MM.1S (cell line): Measurements from ENCODE around the gene MGAT5.

Experiments used
- DNase-seq: peaks from one replicate; pipeline ENCODE4 v3.0.0-alpha.2; 2015
- H2AFZ ChIP-seq: fragments of 300-600 bp; sonication (generic); 2 replicates; pipeline ENCODE4 v1.6.0; 2016; ENCODE audit warnings: antibody characterized with exemption, low read length
- H3F3A ChIP-seq: fragments of 300-600 bp; sonication (generic); 2 replicates; pipeline ENCODE4 v1.6.1; 2016; ENCODE audit warnings: mild to moderate bottlenecking, antibody characterized with exemption, low read length, moderate library complexity, mixed read lengths; ENCODE audit not compliant: insufficient read depth
- H3K27ac ChIP-seq: fragments of 300-600 bp; sonication (generic); 2 replicates; pipeline ENCODE4 v1.5.1; 2016; ENCODE audit warnings: mild to moderate bottlenecking, low read length
- H3K27me3 ChIP-seq: fragments of 300-600 bp; sonication (generic); replicated peaks from 2 replicates; pipeline ENCODE4 v1.6.0; 2016; ENCODE audit warnings: low read length; ENCODE audit not compliant: insufficient read depth
- H3K36me3 ChIP-seq: fragments of 300-600 bp; sonication (generic); replicated peaks from 2 replicates; pipeline ENCODE4 v1.6.1; 2016; ENCODE audit warnings: mild to moderate bottlenecking, low read length, mixed read lengths; ENCODE audit not compliant: insufficient read depth
- H3K4me1 ChIP-seq: fragments of 300-600 bp; sonication (generic); 2 replicates; pipeline ENCODE4 v1.6.1; 2016; ENCODE audit warnings: low read length, mixed read lengths
- H3K4me2 ChIP-seq: fragments of 300-600 bp; sonication (generic); 2 replicates; pipeline ENCODE4 v1.6.0; 2016; ENCODE audit warnings: low read depth, low read length
- H3K4me3 ChIP-seq: fragments of 300-600 bp; sonication (generic); 2 replicates; pipeline ENCODE4 v1.5.1; 2016; ENCODE audit warnings: low read length, mixed read lengths
- H3K79me2 ChIP-seq: fragments of 300-600 bp; sonication (generic); 2 replicates; pipeline ENCODE4 v1.6.1; 2016; ENCODE audit warnings: mixed run types, low read length, mixed read lengths
- H3K9ac ChIP-seq: fragments of 300-600 bp; sonication (generic); 2 replicates; pipeline ENCODE4 v1.6.1; 2016; ENCODE audit warnings: low read length, mixed read lengths
- H3K9me2 ChIP-seq: fragments of 300-600 bp; sonication (generic); replicated peaks from 2 replicates; pipeline ENCODE4 v1.6.1; 2016; ENCODE audit warnings: mild to moderate bottlenecking, low read length, mixed read lengths; ENCODE audit not compliant: insufficient read depth
- H3K9me3 ChIP-seq: fragments of 300-600 bp; sonication (generic); replicated peaks from 2 replicates; pipeline ENCODE4 v1.6.1; 2016; ENCODE audit warnings: mild to moderate bottlenecking, low read length, mixed read lengths; ENCODE audit not compliant: insufficient read depth
- H4K20me1 ChIP-seq: fragments of 300-600 bp; sonication (generic); 2 replicates; pipeline ENCODE4 v1.6.1; 2016; ENCODE audit warnings: mild to moderate bottlenecking, low read length, moderate library complexity, mixed read lengths; ENCODE audit not compliant: insufficient read depth
- EZH2 ChIP-seq: fragments of 300-600 bp; sonication (generic); optimal IDR thresholded peaks from 2 replicates; pipeline ENCODE3; 2017; ENCODE audit warnings: low read depth, mild to moderate bottlenecking, antibody characterized with exemption, low read length, mixed read lengths
- EZH2phosphoT487 ChIP-seq: fragments of 300-600 bp; sonication (generic); IDR thresholded peaks from 2 replicates; pipeline ENCODE4 v1.6.1; 2018; ENCODE audit warnings: antibody characterized with exemption, low read length
- TF ChIP-seq, protein P1 (sequence below): fragments of 300-600 bp; sonication (generic); IDR thresholded peaks from 2 replicates; pipeline ENCODE4 v1.5.1; 2016; ENCODE audit warnings: antibody characterized with exemption, low read length, mixed read lengths

The MGAT5 gene

GRCh38 chr2:134357814-134358213, 103.9 kb downstream of the MGAT5 start:
- Histone ChIP-seq H3F3A (no peaks in the 10 kb centered on the region), H3K4me3 (no peak overlapping the region), H3K36me3 (0 out of 2 replicates have a peak, but pooled peaks cover 2% of the 10 kb centered on the region), H3K9me3 (no peaks in the 10 kb centered on the region), H3K27me3 (no peaks in the 10 kb centered on the region), H3K9me2 (no peaks in the 10 kb centered on the region), H3K4me1 (no peaks in the 10 kb centered on the region), H4K20me1 (no peaks in the 10 kb centered on the region), H3K27ac (no peak overlapping the region), H3K4me2 (no peak overlapping the region), H3K79me2 (no peaks in the 10 kb centered on the region), H3K9ac (no peak overlapping the region), H2AFZ (no peak overlapping the region)
- TF ChIP-seq EZH2 (no peak), EZH2phosphoT487 (no peak)
- TF ChIP-seq, protein P1, sequence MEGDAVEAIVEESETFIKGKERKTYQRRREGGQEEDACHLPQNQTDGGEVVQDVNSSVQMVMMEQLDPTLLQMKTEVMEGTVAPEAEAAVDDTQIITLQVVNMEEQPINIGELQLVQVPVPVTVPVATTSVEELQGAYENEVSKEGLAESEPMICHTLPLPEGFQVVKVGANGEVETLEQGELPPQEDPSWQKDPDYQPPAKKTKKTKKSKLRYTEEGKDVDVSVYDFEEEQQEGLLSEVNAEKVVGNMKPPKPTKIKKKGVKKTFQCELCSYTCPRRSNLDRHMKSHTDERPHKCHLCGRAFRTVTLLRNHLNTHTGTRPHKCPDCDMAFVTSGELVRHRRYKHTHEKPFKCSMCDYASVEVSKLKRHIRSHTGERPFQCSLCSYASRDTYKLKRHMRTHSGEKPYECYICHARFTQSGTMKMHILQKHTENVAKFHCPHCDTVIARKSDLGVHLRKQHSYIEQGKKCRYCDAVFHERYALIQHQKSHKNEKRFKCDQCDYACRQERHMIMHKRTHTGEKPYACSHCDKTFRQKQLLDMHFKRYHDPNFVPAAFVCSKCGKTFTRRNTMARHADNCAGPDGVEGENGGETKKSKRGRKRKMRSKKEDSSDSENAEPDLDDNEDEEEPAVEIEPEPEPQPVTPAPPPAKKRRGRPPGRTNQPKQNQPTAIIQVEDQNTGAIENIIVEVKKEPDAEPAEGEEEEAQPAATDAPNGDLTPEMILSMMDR: no peak
- no peak for DNase-seq

GRCh38 chr2:134359367-134360081, 105.7 kb downstream of the MGAT5 start:
- no peak for TF ChIP-seq EZH2phosphoT487
- H3K36me3 ChIP-seq: 0 out of 2 replicates have a peak, but pooled peaks cover 4% of the 10 kb centered on the region
- DNase-seq: no peak
- H2AFZ ChIP-seq: no peak overlapping the region
- no peaks in the 10 kb centered on the region for H3F3A ChIP-seq
- H3K79me2 ChIP-seq: no peaks in the 10 kb centered on the region
- H3K4me2 ChIP-seq: no peak overlapping the region
- no peak overlapping the region for H3K27ac ChIP-seq
- H3K9ac ChIP-seq: no peak overlapping the region
- H3K27me3 ChIP-seq: no peaks in the 10 kb centered on the region
- no peaks in the 10 kb centered on the region for H3K4me1 ChIP-seq
- H3K4me3 ChIP-seq: no peak overlapping the region
- no peaks in the 10 kb centered on the region for H4K20me1 ChIP-seq
- no peaks in the 10 kb centered on the region for H3K9me3 ChIP-seq
- no peaks in the 10 kb centered on the region for H3K9me2 ChIP-seq

DNA sequence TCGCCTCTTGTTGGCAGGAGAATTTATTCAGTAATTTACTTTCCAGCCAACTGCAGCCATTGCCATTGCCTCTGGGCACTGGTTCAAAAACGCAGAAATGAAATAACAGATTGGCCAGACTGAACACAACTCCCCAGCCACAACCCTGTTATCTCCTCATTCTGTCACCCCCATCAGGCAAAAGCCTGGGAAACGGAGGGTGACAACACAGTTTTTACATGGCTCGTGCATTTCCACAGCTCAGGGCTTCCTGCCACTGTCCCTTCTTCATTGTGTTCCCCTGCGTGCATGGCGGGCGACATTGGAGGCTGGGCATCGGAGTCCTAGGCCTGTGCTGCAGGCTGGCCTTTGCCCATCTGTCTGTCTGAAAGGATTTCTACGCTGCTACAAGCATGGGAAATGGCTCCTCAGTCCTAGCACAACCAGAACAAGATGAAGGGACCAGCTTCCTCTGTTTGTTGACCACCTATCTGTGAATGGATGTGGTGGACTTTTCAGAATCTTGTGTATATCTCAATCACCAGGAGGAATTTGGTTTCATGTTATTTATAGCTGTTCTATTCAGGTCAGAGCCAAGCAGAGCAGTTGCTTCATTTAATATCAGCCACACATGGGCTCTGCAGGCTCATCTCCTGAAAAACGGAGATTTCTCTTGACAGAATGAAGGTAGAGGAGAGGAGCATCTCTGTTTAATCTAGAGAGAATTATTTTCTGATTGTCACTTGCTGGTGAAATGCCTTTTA, 107.0 kb downstream of the MGAT5 start:
- H3K27ac ChIP-seq: no peak overlapping the region
- 0 out of 2 replicates have a peak, but pooled peaks cover 4% of the 10 kb centered on the region for H3K36me3 ChIP-seq
- no peak overlapping the region for H3K4me3 ChIP-seq
- H2AFZ ChIP-seq: no peak overlapping the region
- H4K20me1 ChIP-seq: no peaks in the 10 kb centered on the region
- no peaks in the 10 kb centered on the region for H3K4me1 ChIP-seq
- DNase-seq: no peak
- no peak overlapping the region for H3K4me2 ChIP-seq
- H3F3A ChIP-seq: no peaks in the 10 kb centered on the region
- H3K9ac ChIP-seq: no peak overlapping the region
- H3K27me3 ChIP-seq: no peaks in the 10 kb centered on the region
- no peaks in the 10 kb centered on the region for H3K79me2 ChIP-seq
- H3K9me2 ChIP-seq: no peaks in the 10 kb centered on the region
- TF ChIP-seq EZH2phosphoT487: no peak
- TF ChIP-seq, protein P1: no peak
- no peak for TF ChIP-seq EZH2
- no peaks in the 10 kb centered on the region for H3K9me3 ChIP-seq
